Measurements from ENCODE around the gene TRAF2.

Gene TRAF2

GRCh38 chr9:136975644-136976043 is 89.3 kb downstream of the TRAF2 start:
- H3K79me2 ChIP-seq (ENCODE audit: insufficient read depth, low read depth) = no peaks in the 10 kb centered on the region
- no peak overlapping the region for H2AFZ ChIP-seq (ENCODE audit: low read depth)

More at GRCh38 chr9:136975644-136976043, 89.3 kb downstream of the TRAF2 start:
- no peak overlapping the region for H3K27ac ChIP-seq
- H3K27me3 ChIP-seq (ENCODE audit: insufficient read depth, low read depth) = peaks cover 35% of the 10 kb centered on the region
- no peak overlapping the region for H3K4me3 ChIP-seq (IDR thresholded peaks at IDR 0.05; ENCODE audit: insufficient read depth, low read depth, low read length)
- no peaks in the 10 kb centered on the region for H3K4me1 ChIP-seq (ENCODE audit: low read depth, poor library complexity, severe bottlenecking)
- no peaks in the 10 kb centered on the region for H4K20me1 ChIP-seq (ENCODE audit: insufficient read depth)
- no peak for TF ChIP-seq CTCF (conservative IDR thresholded peaks at IDR 0.05; ENCODE audit: low read depth, low read length)
- no peak overlapping the region for H3K4me2 ChIP-seq
- no peak overlapping the region for H3K9ac ChIP-seq
- H3K36me3 ChIP-seq (ENCODE audit: insufficient read depth) = no peaks in the 10 kb centered on the region
